ENCODE data around the gene MUTYH. TPM values are rescaled to one million over a fixed set of nuclear protein-coding genes. Genes with fewer than 3 reads are reported as not detected.
A peak's percentile ranks its signal among the peaks of the same experiment; 100 is the strongest.
"Not testable (repeated sequence)": the region's sequence is repeated elsewhere in the genome, so short reads cannot be mapped to it uniquely, and the experiment has no call there.

Gene MUTYH
- total RNA-seq, 2 experiments from 2014 or later: 65.3 to 67.2 TPM

- DNase-seq (no peak), ATAC-seq (no peak)
- Mint-ChIP-seq H3K27me3 (no peaks in the 10 kb centered on the region), H3K9me3 (ENCODE audit: low read depth) (no peaks in the 10 kb centered on the region), H3K36me3 (no peaks in the 10 kb centered on the region), H3K4me3 (no peak overlapping the region), H3K27ac (no peak overlapping the region), H3K4me1 (peaks cover 2% of the 10 kb centered on the region)
- CTCF ChIA-PET: interaction anchor here (0.5 to 1.7 kb wide), 3 partner anchors 25 to 135 kb away, joined by 3 to 5 read pairs (median 5); partner anchors contain the start of genes MUTYH and TOE1
These were observed 24.8 kb upstream of the MUTYH start for GRCh38 chr1:45365051-45365450.

GRCh38 chr1:45364294-45364693, 24.1 kb upstream of the MUTYH start:
- Mint-ChIP-seq H3K27ac (no peak overlapping the region), H3K4me3 (no peak overlapping the region), H3K27me3 (no peaks in the 10 kb centered on the region), H3K4me1 (peaks cover 5% of the 10 kb centered on the region), H3K9me3 (ENCODE audit: low read depth) (no peaks in the 10 kb centered on the region), H3K36me3 (no peaks in the 10 kb centered on the region)
- no peak for ATAC-seq
- CTCF ChIA-PET: interaction anchor here (1.7 kb wide), 2 partner anchors 24 to 129 kb away, joined by 5 read pairs; partner anchors contain the start of genes MUTYH and TOE1
- DNase-seq: no peak

GRCh38 chr1:45360981-45361380, 20.7 kb upstream of the MUTYH start:
- not testable (repeated sequence) for H3K4me1 Mint-ChIP-seq; H3K27me3 Mint-ChIP-seq; H3K36me3 Mint-ChIP-seq; H3K4me3 Mint-ChIP-seq; H3K9me3 Mint-ChIP-seq (ENCODE audit: low read depth); H3K27ac Mint-ChIP-seq; ATAC-seq; DNase-seq
- CTCF ChIA-PET: interaction anchor here (0.9 to 9.7 kb wide), 6 partner anchors 13 to 210 kb away, joined by 3 to 163 read pairs (median 8); partner anchors contain the start of genes CCDC163, MMACHC, MUTYH and TESK2

- DNase-seq: peak; percentile 71
- Mint-ChIP-seq H3K27ac (no peak overlapping the region), H3K27me3 (no peaks in the 10 kb centered on the region), H3K36me3 (no peaks in the 10 kb centered on the region), H3K9me3 (ENCODE audit: low read depth) (no peaks in the 10 kb centered on the region), H3K4me3 (no peak overlapping the region), H3K4me1 (peaks cover 5% of the 10 kb centered on the region)
- CTCF ChIA-PET: interaction anchor here (0.6 to 9.7 kb wide), 14 partner anchors 12 to 348 kb away, joined by 3 to 163 read pairs (median 4); partner anchors contain the start of genes CCDC163, MMACHC, MUTYH and TESK2
- ATAC-seq: peak; percentile 69
These were observed 19.8 kb upstream of the MUTYH start for GRCh38 chr1:45359882-45360513.

GRCh38 chr1:45356186-45356585, 15.9 kb upstream of the MUTYH start:
- ATAC-seq (no peak), DNase-seq (no peak)
- peaks cover 11% of the 10 kb centered on the region for H3K4me1 Mint-ChIP-seq
- CTCF ChIA-PET: interaction anchor here (1.3 to 9.7 kb wide), 4 partner anchors 91 to 342 kb away, joined by 3 to 163 read pairs (median 4); partner anchors contain the start of gene TESK2
- H3K36me3 Mint-ChIP-seq: no peaks in the 10 kb centered on the region
- no peak overlapping the region for H3K4me3 Mint-ChIP-seq
- H3K27ac Mint-ChIP-seq: no peak overlapping the region
- H3K27me3 Mint-ChIP-seq: no peaks in the 10 kb centered on the region
- H3K9me3 Mint-ChIP-seq (ENCODE audit: low read depth): no peaks in the 10 kb centered on the region

- peaks cover 16% of the 10 kb centered on the region for H3K4me1 Mint-ChIP-seq
- ATAC-seq (no peak), DNase-seq (no peak)
- no peaks in the 10 kb centered on the region for H3K9me3 Mint-ChIP-seq (ENCODE audit: low read depth)
- no peaks in the 10 kb centered on the region for H3K36me3 Mint-ChIP-seq
- CTCF ChIA-PET: interaction anchor here (1.5 to 9.7 kb wide), 2 partner anchors 136 to 342 kb away, joined by 4 to 163 read pairs; partner anchors contain the start of gene TESK2
- no peak overlapping the region for H3K4me3 Mint-ChIP-seq
- H3K27me3 Mint-ChIP-seq: no peaks in the 10 kb centered on the region
- H3K27ac Mint-ChIP-seq: no peak overlapping the region
These were observed 15.4 kb upstream of the MUTYH start for GRCh38 chr1:45355683-45356082.

- Mint-ChIP-seq H3K27me3 (no peaks in the 10 kb centered on the region), H3K36me3 (no peaks in the 10 kb centered on the region), H3K27ac (no peak overlapping the region), H3K9me3 (ENCODE audit: low read depth) (no peaks in the 10 kb centered on the region), H3K4me1 (peaks cover 19% of the 10 kb centered on the region), H3K4me3 (no peak overlapping the region)
- CTCF ChIA-PET: interaction anchor here (0.7 to 9.7 kb wide), 4 partner anchors 61 to 489 kb away, joined by 3 to 163 read pairs (median 4); partner anchors contain the start of gene TESK2
- no peak for ATAC-seq
- no peak for DNase-seq
These were observed 14.6 kb upstream of the MUTYH start for GRCh38 chr1:45354838-45355237.

GRCh38 chr1:45353685-45354084, 13.4 kb upstream of the MUTYH start:
- CTCF ChIA-PET: interaction anchor here (0.6 to 1.4 kb wide), 4 partner anchors 120 to 339 kb away, joined by 3 read pairs; partner anchors contain the start of genes CCDC163 and MMACHC
- no peak overlapping the region for H3K4me3 Mint-ChIP-seq
- no peaks in the 10 kb centered on the region for H3K36me3 Mint-ChIP-seq
- DNase-seq: no peak
- no peaks in the 10 kb centered on the region for H3K27me3 Mint-ChIP-seq
- peaks cover 21% of the 10 kb centered on the region for H3K4me1 Mint-ChIP-seq
- ATAC-seq: no peak
- no peaks in the 10 kb centered on the region for H3K9me3 Mint-ChIP-seq (ENCODE audit: low read depth)
- H3K27ac Mint-ChIP-seq: no peak overlapping the region

GRCh38 chr1:45351508-45351907, 11.3 kb upstream of the MUTYH start:
- ATAC-seq (no peak), DNase-seq (no peak)
- H3K4me3 Mint-ChIP-seq: no peak overlapping the region
- H3K27ac Mint-ChIP-seq: no peak overlapping the region
- CTCF ChIA-PET: interaction anchor here (1.9 to 2.0 kb wide), 2 partner anchors 11 to 142 kb away, joined by 6 to 8 read pairs; partner anchors contain the start of genes MUTYH and TOE1
- peaks cover 21% of the 10 kb centered on the region for H3K4me1 Mint-ChIP-seq
- no peaks in the 10 kb centered on the region for H3K9me3 Mint-ChIP-seq (ENCODE audit: low read depth)
- no peaks in the 10 kb centered on the region for H3K27me3 Mint-ChIP-seq
- H3K36me3 Mint-ChIP-seq: no peaks in the 10 kb centered on the region

GRCh38 chr1:45348966-45349677, 8.9 kb upstream of the MUTYH start:
- Mint-ChIP-seq H3K4me1 (peaks cover 24% of the 10 kb centered on the region), H3K27ac (no peak overlapping the region), H3K9me3 (ENCODE audit: low read depth) (no peaks in the 10 kb centered on the region), H3K4me3 (no peak overlapping the region), H3K27me3 (no peaks in the 10 kb centered on the region), H3K36me3 (peaks cover 5% of the 10 kb centered on the region)
- DNase-seq (no peak), ATAC-seq (no peak)
- CTCF ChIA-PET: interaction anchor here (1.6 to 1.7 kb wide), 2 partner anchors 22 to 142 kb away, joined by 3 to 6 read pairs; partner anchors contain the start of gene HPDL

GRCh38 chr1:45348609-45348965, 8.3 kb upstream of the MUTYH start:
- no peak overlapping the region for H3K4me3 Mint-ChIP-seq
- no peak for ATAC-seq
- H3K4me1 Mint-ChIP-seq: peaks cover 24% of the 10 kb centered on the region
- CTCF ChIA-PET: interaction anchor here (1.2 to 1.7 kb wide), 3 partner anchors 9 to 143 kb away, joined by 3 to 6 read pairs (median 6); partner anchors contain the start of genes HPDL, MUTYH and TOE1
- no peaks in the 10 kb centered on the region for H3K27me3 Mint-ChIP-seq
- peaks cover 6% of the 10 kb centered on the region for H3K36me3 Mint-ChIP-seq
- no peaks in the 10 kb centered on the region for H3K9me3 Mint-ChIP-seq (ENCODE audit: low read depth)
- DNase-seq: no peak
- no peak overlapping the region for H3K27ac Mint-ChIP-seq

- H3K9me3 Mint-ChIP-seq (ENCODE audit: low read depth): no peaks in the 10 kb centered on the region
- CTCF ChIA-PET: interaction anchor here (0.6 to 1.7 kb wide), 5 partner anchors 8 to 187 kb away, joined by 3 to 6 read pairs (median 5); partner anchors contain the start of genes CCDC163, HPDL, MMACHC and MUTYH
- no peak overlapping the region for H3K4me3 Mint-ChIP-seq
- H3K4me1 Mint-ChIP-seq: peaks cover 24% of the 10 kb centered on the region
- no peak for ATAC-seq
- H3K27me3 Mint-ChIP-seq: no peaks in the 10 kb centered on the region
- no peak overlapping the region for H3K27ac Mint-ChIP-seq
- no peak for DNase-seq
- peaks cover 6% of the 10 kb centered on the region for H3K36me3 Mint-ChIP-seq
These were observed 7.8 kb upstream of the MUTYH start for GRCh38 chr1:45348020-45348419.

GRCh38 chr1:45346473-45346872, 6.2 kb upstream of the MUTYH start:
- ATAC-seq (no peak), DNase-seq (no peak)
- H3K36me3 Mint-ChIP-seq: peaks cover 20% of the 10 kb centered on the region
- no peaks in the 10 kb centered on the region for H3K27me3 Mint-ChIP-seq
- no peak overlapping the region for H3K4me3 Mint-ChIP-seq
- H3K4me1 Mint-ChIP-seq: peaks cover 36% of the 10 kb centered on the region
- no peak overlapping the region for H3K27ac Mint-ChIP-seq
- no peaks in the 10 kb centered on the region for H3K9me3 Mint-ChIP-seq (ENCODE audit: low read depth)
- CTCF ChIA-PET: interaction anchor here (1.0 to 1.4 kb wide), 2 partner anchors 43 to 147 kb away, joined by 4 to 6 read pairs; no protein-coding TSS in a partner anchor
